PFSK-1 (cell line): ENCODE results near the gene PXT1.

ENCODE experiments used
- FOXP2 ChIP-seq: optimal IDR thresholded peaks from 2 replicates; pipeline ENCODE3; 2011; ENCODE audit warnings: borderline replicate concordance, control low read depth, inconsistent platforms; ENCODE audit not compliant: insufficient read depth; ENCODE audit errors: extremely low read length, extremely low read depth
- POLR2AphosphoS5 ChIP-seq: IDR thresholded peaks from 2 replicates; pipeline ENCODE4 v1.6.1; 2012; ENCODE audit warnings: low read depth, mild to moderate bottlenecking, control low read depth, low read length, moderate library complexity
- REST ChIP-seq, 2 experiments: IDR thresholded peaks; 2 replicates each; pipeline versions ENCODE4 v1.6.1 to v1.8.0; 2011 to 2012; ENCODE audit warnings: low read depth in 2 of 2, low read length in 2 of 2, control low read depth in 1 of 2, inconsistent platforms in 1 of 2, mild to moderate bottlenecking in 1 of 2, moderate library complexity in 1 of 2; ENCODE audit not compliant: insufficient read depth in 1 of 2
- SIN3A ChIP-seq: IDR thresholded peaks from 2 replicates; pipeline ENCODE4 v1.6.1; 2012; ENCODE audit warnings: mild to moderate bottlenecking, low read length, moderate library complexity, borderline replicate concordance; ENCODE audit not compliant: insufficient read depth
- TAF1 ChIP-seq: IDR thresholded peaks from 2 replicates; pipeline ENCODE4 v1.6.1; 2012; ENCODE audit warnings: low read length, control low read depth, borderline replicate concordance; ENCODE audit not compliant: insufficient read depth

The PXT1 gene

GRCh38 chr6:36349240-36349639 lies 93.4 kb downstream of the PXT1 start:
- TF ChIP-seq REST (IDR thresholded peaks at IDR 0.05; ENCODE audit: insufficient read depth in 1 of 2, low read depth in 2 of 2, low read length in 2 of 2): no peak
- no peak for TF ChIP-seq FOXP2
- no peak for TF ChIP-seq POLR2AphosphoS5
- no peak for TF ChIP-seq SIN3A
- TF ChIP-seq TAF1: no peak

GRCh38 chr6:36347621-36348020 lies 95.0 kb downstream of the PXT1 start:
- TF ChIP-seq REST (IDR thresholded peaks at IDR 0.05; ENCODE audit: insufficient read depth in 1 of 2, low read depth in 2 of 2, low read length in 2 of 2) (no peak), POLR2AphosphoS5 (no peak), TAF1 (no peak), FOXP2 (no peak), SIN3A (no peak)

- TF ChIP-seq FOXP2: no peak
- TF ChIP-seq TAF1: no peak
- no peak for TF ChIP-seq POLR2AphosphoS5
- TF ChIP-seq REST (IDR thresholded peaks at IDR 0.05; ENCODE audit: insufficient read depth in 1 of 2, low read depth in 2 of 2, low read length in 2 of 2): no peak
- no peak for TF ChIP-seq SIN3A
These were observed 96.0 kb downstream of the PXT1 start for GRCh38 chr6:36346486-36347273.

GRCh38 chr6:36345681-36346466 lies 96.8 kb downstream of the PXT1 start:
- TF ChIP-seq SIN3A (no peak), FOXP2 (no peak), REST (IDR thresholded peaks at IDR 0.05; ENCODE audit: insufficient read depth in 1 of 2, low read depth in 2 of 2, low read length in 2 of 2) (no peak), TAF1 (no peak), POLR2AphosphoS5 (no peak)
